SK-N-DZ (cell line): ENCODE measurements around the gene AAR2.

ENCODE experiments used
- DNase-seq: peaks from one replicate; pipeline ENCODE4 v3.0.0-alpha.2; 2015; ENCODE audit warnings: low spot score

Gene AAR2

GRCh38 chr20:36275441-36276189 lies 39.3 kb downstream of the AAR2 start:
- peak; percentile 80 for DNase-seq

- DNase-seq = no peak
Measured at GRCh38 chr20:36277546-36277945, 41.3 kb downstream of the AAR2 start.

- no peak for DNase-seq
Measured at GRCh38 chr20:36279362-36279761, 43.1 kb downstream of the AAR2 start.

DNA sequence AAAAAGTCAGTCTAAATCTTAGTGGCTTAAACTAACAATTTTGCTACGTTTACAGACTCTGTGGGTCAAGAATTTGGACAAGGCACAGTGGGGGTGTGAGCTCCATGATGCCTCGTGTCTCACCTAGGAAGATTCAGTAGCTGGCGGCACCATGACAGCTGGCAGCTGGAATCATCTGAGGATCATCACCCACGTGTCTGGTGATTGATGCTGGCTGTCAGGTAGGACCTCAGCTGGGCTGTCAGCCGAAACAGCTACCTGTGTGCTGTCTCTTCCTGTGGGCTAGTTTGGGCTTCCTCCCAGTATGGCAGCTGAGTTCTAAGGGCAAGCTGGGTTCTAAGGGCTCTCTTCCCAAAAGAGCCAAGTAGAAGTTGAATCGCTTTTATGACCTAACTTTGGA lies 43.5 kb downstream of the AAR2 start:
- DNase-seq = no peak

DNA sequence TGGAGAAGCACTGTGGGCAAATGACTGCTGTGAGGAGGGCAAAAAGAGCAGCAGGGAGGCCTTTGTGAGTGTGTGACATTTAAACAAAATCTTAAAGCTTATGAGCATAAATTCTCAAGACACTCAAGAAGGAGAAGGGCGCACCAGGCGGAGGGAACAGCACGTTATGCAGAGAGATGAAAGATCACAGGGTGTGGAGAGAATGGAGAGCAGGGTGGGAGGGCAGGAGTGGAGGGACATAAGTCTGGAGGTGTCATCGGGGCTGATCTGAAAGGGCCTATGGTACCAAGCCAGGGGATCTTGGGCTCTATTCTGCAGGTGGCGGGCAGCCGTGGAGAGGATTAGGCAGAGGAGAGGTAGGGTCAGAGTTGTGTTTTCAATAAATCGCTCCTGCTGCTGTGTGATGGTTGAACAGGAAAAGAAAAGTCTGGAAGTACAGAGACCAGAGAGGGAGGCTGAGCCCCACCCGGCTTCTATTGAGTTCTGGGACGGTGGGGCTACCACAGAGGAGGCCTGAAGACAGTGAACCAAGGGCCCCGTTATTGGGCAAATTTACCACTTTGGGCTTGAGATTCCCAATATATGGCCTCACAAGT lies 45.6 kb downstream of the AAR2 start:
- DNase-seq = no peak

DNA sequence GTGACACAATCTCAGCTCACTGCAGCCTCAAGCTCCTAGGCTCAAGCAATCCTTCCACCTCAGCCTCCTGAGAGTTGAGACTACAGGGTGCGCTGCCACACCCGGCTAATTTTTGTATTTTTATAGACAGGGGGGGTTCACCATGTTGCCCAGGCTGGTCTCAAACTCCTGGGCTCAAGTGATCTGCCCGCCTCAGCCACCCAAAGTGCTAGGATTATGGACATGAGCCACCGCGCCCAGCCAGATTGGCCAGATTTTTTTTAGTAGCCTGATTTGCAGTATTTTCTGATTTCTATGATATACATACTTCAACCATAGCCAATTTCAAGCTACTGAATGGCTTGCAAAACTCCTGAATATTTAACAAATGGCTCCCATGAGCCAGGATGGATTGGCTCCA lies 48.5 kb downstream of the AAR2 start:
- no peak for DNase-seq

DNA sequence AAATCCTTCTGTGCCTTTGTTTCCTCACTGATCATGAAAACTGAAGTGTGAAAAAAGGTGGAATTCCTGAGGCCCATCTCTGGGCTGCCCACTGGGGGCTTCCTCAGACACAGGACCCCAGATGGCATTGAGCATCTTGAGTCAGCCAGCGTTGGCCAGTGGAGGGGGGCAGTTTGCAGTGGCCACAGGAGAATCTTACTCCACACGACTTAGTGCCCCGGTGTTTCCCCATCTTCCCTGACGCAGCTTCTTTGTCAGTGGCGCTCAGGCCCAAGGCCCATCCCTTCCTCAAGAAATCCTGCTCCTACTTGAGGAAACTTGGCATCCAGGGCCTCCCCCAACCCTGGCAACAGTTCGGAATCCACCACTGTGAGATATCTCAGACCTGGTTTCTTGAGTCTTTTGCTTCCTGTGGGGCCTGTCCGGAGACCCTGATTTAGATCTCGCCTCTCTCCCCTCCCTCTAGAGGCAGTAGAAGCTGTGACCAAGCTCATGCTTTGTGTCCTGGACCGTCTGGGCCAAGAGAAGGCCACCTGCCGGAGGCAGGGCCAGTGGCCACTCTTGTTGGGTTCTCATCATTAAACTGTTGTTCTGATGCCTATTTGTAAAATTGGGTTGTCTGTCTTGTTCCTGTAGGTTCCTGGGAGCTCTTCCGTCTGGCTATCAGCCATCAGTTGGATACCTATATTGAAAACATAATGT lies 49.6 kb downstream of the AAR2 start:
- DNase-seq = no peak

GRCh38 chr20:36297656-36298055 lies 61.4 kb downstream of the AAR2 start:
- no peak for DNase-seq

GRCh38 chr20:36298061-36298460 lies 61.8 kb downstream of the AAR2 start:
- no peak for DNase-seq

GRCh38 chr20:36298795-36299339 lies 62.6 kb downstream of the AAR2 start:
- DNase-seq = no peak

- no peak for DNase-seq
Measured at GRCh38 chr20:36299459-36299858, 63.2 kb downstream of the AAR2 start.

DNA sequence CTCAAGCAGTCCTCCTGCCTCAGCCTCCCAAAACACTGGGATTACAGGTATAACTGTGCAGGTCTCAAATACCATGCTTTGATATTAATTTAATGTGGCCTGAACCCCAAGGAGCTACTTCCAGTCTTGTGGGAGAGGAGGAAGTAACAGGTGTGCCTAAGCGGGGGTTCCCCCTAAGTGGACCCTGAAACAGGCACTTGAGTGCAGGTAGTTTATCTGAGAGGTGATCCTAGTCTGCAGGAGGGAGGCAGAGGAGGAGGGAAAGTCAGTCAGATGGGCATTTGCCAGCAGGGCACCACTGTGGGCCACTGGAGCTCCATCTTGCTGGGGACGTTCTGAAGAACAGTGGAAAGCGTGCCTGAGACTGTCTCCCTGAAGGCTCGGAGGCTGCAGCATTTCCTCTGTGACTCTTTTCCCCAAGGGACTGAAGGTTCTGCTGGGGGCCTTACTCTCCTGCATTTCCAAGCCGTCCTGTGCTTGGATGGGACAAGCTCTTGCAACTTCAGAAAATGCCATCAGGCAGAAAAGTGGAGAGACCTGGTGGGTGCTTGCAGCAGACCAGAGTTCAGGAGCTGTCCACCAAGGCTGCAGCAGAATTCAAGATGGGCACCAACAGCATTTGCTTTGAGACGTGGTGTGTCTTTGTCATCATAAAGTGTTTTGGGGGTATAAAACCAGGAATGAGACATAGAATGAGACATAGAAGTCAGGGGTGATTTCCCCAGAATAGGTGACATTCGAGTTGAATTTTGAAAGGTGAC lies 65.3 kb downstream of the AAR2 start:
- no peak for DNase-seq

DNA sequence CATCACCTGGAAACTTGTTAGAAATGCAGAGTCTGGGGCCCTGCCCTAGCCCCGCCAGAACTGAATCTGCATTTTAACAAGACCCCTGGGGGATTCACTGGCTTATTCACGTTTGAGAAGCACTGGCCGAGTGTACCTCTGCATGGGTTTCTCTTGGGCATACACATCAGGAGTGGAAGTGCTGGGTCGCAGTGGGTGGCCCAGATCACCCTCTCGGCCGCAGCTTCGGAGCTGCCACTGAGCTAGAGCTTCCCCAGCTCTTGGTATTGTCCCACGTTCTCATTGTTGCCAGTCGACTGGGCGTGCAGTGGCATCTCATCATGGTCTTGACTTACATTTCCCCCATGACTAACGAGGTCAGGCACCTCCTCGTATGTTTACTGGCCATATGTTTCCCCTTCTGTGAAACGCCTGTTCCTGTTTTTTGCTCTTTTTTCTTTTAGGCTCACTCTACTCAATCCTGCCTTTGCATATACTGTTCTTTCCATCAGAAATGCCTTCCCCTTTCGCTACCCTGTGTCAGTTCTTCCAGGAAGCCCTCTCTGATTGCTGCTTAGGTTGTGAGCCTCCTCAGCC lies 66.8 kb downstream of the AAR2 start:
- DNase-seq = no peak

- no peak for DNase-seq
Measured at GRCh38 chr20:36303831-36304230, 67.6 kb downstream of the AAR2 start.

DNA sequence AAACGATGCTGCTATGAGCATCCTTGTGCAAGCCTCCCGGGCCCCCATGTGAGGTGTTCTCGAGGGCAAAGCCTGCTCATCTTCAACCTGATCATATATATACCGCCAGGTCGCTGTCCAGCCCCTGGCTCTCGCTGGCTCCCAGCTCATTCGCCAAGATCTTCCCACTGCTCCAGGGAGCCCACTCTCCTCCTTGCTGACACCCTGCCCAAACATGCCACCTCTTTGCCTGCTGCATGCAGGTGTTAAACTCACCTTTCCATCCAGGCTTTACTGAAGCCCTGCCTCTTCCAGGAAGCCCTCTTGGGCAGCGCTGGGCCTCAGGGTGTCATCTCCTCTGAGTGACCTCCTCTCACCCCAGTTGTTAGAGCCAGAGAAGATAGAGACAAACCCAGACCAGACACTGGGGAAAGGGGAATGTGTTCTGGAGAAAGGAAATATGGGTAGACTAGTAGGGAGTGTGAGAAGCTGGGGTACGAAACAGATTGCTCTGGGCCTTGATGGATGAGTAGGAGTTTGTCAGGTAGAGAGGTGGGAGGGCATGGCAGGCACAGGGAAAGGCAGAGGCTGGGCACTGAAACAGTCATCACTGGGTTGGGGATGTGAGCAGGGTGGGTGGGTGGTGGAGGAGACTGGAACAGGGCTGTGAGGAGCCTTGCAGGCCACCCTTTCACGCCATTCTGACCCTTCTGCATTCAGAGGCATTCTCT lies 68.7 kb downstream of the AAR2 start:
- no peak for DNase-seq

- DNase-seq = no peak
Measured at GRCh38 chr20:36305602-36306551, 69.6 kb downstream of the AAR2 start, which contains the start of gene DLGAP4. Gene DLGAP4, plus strand, starts transcription at chr20:36306339. Its CDS starts 125,379 bp downstream, at chr20:36431718.
